Measurements from ENCODE around the gene MUC6.

The MUC6 gene

GRCh38 chr11:1049911-1050580 is 13.5 kb upstream of the MUC6 start:
- no peak for DNase-seq

- DNase-seq: no peak
These were observed 12.9 kb upstream of the MUC6 start for GRCh38 chr11:1049431-1049891.

GRCh38 chr11:1049071-1049405 is 12.5 kb upstream of the MUC6 start:
- no peak for DNase-seq

GRCh38 chr11:1048375-1049070 is 12.0 kb upstream of the MUC6 start:
- no peak for DNase-seq

GRCh38 chr11:1047595-1048156 is 11.2 kb upstream of the MUC6 start:
- no peak for DNase-seq

GRCh38 chr11:1044160-1044559 is 7.6 kb upstream of the MUC6 start:
- no peak for DNase-seq

GRCh38 chr11:1043563-1044096 is 7.1 kb upstream of the MUC6 start:
- DNase-seq: no peak

- DNase-seq: no peak
These were observed 6.4 kb upstream of the MUC6 start for GRCh38 chr11:1042626-1043562.

- peak; percentile 88 for DNase-seq
These were observed 5.6 kb upstream of the MUC6 start for GRCh38 chr11:1041936-1042608.

GRCh38 chr11:1041471-1041870 is 5.0 kb upstream of the MUC6 start:
- DNase-seq: no peak

- peak; percentile 36 for DNase-seq
These were observed 4.6 kb upstream of the MUC6 start for GRCh38 chr11:1041149-1041467.

- peak; percentile 73 for DNase-seq
These were observed 4.1 kb upstream of the MUC6 start for GRCh38 chr11:1040428-1041148.

- DNase-seq: peak; percentile 72
These were observed 3.2 kb upstream of the MUC6 start for GRCh38 chr11:1039481-1040427.

GRCh38 chr11:1038921-1039320 is 2.4 kb upstream of the MUC6 start:
- DNase-seq: no peak

- no peak for DNase-seq
These were observed 1.8 kb upstream of the MUC6 start for GRCh38 chr11:1038361-1038760.

GRCh38 chr11:1037506-1038055 is 1.1 kb upstream of the MUC6 start:
- no peak for DNase-seq

GRCh38 chr11:1036931-1037330 is 413 bp upstream of the MUC6 start:
- DNase-seq: no peak

- DNase-seq: no peak
These were observed 788 bp downstream of the MUC6 start for GRCh38 chr11:1035577-1036283.

- DNase-seq: no peak
These were observed 1.8 kb downstream of the MUC6 start for GRCh38 chr11:1034456-1035295.

Measured in NCI-H226 (cell line).